ENCODE data around the gene C2orf68.
"Not testable (repeated sequence)": the region's sequence is repeated elsewhere in the genome, so short reads cannot be mapped to it uniquely, and the experiment has no call there.

The C2orf68 gene

DNA sequence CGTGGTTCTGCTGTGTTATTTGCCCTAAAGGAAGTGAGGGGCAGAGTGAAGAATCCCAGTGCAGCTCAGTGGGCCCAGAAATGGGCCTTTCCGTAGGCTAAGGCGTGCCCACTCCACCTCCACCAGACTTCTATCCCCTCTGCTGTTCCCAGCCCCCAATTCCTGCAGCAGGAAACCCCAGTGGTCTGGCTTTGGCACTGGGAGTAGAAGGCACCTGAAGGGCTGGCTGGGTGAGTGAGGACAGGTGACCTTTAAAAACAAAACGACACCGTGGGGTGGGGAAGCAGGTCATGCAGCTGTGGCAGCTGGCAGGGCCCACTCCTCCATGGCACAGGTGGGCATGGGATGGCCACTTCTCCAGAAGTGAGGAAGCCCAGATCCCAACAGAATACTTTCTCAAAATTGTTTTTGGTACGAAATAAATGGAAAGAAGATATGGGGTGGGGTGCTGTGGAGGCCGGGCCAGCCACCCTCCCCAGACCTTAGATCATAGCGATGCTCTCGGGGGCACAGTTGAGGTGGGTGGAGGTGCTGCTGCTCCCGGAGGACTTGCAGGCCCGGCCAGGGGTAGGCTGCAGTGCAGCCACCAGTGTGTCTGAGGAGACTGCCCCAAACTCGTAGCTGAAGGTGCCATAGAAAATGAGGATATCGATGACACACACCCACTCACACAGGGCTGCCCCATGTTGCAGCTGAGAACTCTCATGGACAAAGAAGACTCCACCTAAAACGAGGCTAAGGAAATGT, 13.1 kb downstream of the C2orf68 start:
- no peak for DNase-seq

GRCh38 chr2:85597241-85597640, 14.6 kb downstream of the C2orf68 start:
- DNase-seq = no peak

DNA sequence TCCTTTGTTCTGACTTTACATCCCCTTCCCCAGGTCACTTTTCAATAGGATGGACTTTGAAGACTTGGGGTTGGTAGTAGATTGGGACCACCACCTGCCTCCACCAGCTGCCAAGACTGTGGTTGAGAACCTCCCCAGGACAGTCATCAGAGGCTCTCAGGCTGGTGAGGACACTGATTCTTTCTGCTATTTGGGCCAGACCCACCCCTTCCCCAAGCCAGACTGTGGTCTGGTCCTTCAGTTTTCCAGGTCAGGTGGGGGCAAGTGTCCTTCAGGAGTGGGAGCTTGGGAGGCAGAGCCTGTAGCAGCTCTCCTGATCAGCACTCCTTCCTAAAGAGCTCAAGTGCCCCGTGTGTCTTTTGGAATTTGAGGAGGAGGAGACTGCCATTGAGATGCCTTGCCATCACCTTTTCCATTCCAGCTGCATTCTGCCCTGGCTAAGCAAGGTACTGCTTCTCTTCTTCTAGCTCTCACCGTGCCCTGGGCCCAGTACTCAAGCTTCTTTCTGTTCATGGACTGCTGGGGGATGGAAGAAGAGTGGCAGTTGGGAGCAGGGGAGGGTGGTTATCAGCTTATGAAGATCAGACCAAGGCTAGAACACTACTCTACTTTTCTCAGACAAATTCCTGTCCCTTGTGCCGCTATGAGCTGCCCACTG, 15.3 kb downstream of the C2orf68 start:
- DNase-seq = no peak

DNA sequence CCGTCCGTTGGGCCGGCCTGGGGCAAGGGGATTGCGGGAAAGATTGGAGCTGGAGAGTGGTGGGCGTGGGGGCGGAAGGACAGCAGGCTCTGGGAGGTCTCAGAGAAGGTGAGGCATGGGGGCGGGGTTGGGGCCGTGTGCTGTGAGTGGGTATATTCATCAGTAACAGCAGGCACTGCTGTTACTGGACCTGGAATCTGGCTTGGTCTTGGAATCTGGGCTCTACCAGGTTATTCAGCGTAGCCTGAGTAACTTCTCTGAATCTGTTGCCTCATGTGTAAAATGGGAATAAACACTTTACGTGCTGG, 15.9 kb downstream of the C2orf68 start:
- DNase-seq = no peak

DNA sequence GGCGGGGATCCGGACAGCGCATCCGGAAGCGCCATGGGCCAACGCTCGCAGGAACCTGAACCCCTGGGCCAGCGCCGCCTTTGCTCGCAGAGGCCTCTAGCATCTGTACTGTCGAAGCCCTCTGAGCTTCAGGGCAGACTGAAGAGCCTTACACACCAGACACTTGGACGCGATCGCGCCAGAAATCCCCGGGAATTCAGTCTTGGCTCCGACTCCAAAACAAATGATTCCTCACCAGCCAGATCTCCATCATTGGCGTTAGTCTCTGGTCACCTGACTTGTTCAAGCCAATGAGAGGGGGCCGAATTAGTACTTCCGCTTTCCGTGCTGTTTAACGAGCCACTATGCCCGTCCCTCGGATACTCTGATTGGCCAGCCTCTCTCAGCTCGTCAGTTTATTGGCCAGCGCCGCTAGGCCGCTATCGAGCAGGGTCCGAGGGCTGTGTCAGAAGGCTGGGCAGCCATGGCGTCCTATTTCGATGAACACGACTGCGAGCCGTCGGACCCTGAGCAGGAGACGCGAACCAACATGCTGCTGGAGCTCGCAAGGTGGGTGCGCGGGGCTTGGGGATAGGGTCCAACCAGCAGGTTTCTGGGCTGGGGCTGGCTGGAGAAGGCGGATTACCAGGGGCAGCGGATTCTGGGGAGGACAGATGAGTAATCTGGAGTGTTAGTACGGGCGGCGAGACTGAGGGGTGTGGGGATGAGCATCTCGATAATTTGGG, 16.4 kb downstream of the C2orf68 start, which contains the start of gene RNF181:
TSS of gene RNF181 (plus strand) at position 445 of the 725 bp plus-strand sequence. CDS start at position 464, 19 bp downstream.
- peak; percentile 84 for DNase-seq

- DNase-seq = no peak
Observed at GRCh38 chr2:85594715-85595300, 17.1 kb downstream of the C2orf68 start.

DNA sequence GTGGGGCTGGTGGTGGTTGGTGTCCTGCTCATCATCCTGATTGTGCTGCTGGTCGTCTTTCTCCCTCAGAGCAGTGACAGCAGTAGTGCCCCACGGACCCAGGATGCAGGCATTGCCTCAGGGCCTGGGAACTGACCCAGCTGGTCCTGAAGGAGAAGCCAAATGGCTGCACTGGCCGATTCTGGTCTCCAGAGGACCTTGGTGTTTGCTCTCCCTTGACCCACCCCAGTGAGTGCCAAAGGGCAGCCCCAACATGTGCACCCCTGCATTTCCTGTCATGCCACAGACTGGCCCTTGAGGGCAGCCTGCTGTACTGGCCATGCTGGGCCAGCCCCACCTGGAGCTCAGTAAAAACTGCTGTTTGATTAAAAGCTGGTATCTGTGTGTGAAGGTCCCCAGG, 18.8 kb downstream of the C2orf68 start:
- no peak for DNase-seq

GRCh38 chr2:85592299-85592698, 19.6 kb downstream of the C2orf68 start:
- not testable (repeated sequence) for DNase-seq

DNA sequence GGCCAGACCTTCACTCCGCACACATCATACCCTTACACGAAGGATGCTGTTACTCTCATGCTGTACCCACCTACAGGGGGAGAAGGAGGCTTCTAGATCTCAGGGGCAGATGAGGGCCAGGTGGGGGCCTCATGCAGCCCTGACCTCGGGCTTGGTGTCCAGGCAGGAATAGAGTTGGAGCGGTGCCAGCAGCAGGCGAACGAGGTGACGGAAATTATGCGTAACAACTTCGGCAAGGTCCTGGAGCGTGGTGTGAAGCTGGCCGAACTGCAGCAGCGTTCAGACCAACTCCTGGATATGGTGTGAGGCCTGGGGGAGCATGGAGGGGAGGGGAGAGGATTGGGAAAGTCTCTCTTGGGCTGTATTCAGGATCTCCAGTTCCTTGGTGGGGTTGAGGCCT, 20.3 kb downstream of the C2orf68 start:
- DNase-seq = no peak

- no peak for DNase-seq
Observed at GRCh38 chr2:85590950-85591349, 20.9 kb downstream of the C2orf68 start.

- no peak for DNase-seq
Observed at GRCh38 chr2:85589982-85590791, 21.7 kb downstream of the C2orf68 start.

- DNase-seq = no peak
Observed at GRCh38 chr2:85589181-85589580, 22.7 kb downstream of the C2orf68 start.

DNA sequence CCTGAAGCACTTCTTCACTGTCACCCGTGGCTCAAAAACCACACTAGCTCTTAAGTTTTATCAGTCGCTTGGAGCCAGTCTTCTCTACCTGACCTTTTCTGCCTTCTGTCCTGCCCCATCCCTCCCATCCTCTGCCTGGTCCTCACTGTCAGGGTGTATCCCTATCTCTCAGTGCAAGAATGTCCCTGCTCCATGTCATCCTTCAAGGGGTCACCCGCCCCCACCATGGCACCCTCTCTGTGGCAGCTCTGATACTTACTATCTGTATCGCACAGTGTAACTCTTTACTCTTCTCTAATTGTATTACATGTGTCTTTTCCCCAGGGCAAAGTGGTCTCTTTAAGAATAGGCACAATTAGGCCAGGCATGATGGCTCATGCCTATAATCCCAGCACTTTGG, 23.2 kb downstream of the C2orf68 start:
- no peak for DNase-seq

DNA sequence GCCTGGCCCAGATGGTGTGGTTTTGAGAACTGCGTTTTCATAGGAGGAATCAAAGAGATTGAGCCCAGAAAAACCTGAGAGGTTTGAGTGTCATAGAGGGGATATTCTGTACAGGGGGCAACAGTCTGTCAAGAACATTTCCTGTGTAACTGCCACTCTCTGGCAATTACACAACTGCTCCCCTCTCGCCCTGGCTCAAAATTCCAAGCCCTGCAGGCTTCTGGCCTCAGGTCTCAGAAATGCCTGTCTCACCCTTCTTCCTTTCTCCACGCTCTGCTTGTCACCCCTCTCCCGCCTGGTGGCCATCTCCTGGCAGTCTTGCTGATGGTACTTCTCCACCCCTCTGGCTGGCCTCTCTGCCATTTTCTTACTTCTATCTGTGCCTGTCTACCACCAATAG, 23.6 kb downstream of the C2orf68 start:
- DNase-seq = no peak

DNA sequence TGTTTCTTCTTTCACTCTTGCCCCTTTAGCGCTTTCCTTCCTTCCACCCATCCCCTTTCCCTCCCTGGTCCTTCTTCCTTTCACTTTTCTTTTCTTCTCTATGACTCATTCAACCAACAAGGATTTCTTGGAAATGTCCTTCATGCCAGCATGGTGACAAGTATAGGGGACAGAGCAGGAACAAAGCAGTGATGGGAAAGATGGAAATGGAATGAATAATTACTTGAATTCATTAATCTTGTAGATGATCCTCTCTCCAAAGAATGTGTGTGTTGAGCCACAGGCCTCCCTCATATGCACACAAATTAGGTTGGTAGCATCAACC, 26.1 kb downstream of the C2orf68 start:
- no peak for DNase-seq

DNA sequence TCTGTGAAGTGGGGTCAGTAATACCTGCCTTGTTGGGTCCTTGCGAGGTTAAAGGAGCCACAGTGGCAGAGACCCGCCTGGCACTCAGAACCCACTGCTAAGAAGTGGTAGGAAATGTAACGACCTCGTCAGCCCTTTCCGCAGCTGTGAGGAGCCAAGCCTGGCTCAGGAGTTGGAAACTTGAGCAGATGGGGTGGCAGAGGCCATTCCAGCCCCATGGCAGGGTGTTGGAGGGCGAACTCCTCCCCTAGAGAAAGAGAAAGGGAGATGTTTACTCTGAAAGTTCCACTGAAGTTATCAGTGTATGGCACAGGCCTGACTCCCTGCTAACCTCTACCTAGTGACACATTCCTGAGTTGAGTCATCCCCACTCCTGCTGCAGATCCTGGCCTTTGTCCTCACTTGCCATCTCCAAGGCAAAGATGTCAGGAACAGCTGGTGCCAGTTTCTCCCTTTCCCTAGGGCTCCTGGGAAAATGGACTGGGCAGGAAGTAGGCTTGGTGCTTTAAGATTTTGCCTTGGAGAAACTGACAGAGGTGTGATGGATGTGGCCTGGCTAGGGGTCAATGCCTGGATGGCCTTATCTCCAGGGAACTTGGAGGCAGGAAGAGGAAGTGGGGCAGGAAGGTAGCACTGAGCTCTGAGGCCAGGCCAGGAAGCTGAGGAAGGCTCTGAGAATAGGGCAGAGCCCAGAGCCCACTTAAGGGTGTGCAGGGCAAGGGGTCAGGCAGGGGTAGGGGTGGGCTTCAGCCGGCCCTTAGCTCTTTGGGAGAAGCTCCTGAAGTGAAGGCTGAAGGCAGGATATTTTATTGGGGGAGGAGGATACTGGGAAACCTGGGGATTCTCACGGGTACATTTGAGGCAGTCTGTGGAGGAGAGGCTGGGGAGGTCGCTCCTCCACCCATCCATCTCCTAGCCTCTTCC, 26.7 kb downstream of the C2orf68 start:
- peak; percentile 48 for DNase-seq

- DNase-seq = peak; percentile 54
Observed at GRCh38 chr2:85584354-85584856, 27.5 kb downstream of the C2orf68 start, which contains the start of gene VAMP5. Gene VAMP5 (plus strand): TSS chr2:85584431. CDS start chr2:85584491, 60 bp downstream.

DNA sequence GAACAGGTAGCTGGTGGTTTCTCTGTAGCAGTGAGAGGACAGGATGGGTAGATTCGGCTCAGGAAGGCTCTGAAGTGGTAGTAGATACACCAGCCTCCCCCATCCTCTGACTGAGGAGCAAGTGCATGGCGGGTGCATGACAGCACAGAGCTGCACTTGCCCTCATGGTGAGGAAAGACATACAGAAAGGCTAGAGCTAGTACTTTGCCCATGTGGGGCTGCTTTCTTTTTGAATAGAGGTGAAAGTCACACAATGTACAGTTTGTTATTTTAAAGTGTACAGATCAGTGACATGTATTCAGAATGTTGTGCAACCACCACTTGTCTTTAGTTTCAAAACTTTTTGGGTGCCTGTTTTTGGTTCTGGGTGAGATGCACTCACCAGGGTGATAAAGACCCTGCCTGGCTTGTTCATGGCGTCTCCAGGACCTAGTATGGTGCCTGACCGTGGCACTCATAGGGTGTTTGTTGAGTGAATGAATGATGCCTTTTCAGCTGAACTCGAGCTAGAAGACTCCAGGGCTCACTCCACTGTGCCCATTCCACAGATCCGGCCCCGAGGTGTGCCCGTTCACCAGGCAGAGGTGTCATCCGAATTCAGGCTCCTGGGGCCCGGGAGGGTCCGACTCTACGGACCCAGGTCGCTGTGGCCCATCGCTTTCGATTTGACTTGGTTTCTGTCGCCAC, 28.1 kb downstream of the C2orf68 start:
- no peak for DNase-seq

GRCh38 chr2:85582492-85582891, 29.4 kb downstream of the C2orf68 start:
- DNase-seq = no peak

DNA sequence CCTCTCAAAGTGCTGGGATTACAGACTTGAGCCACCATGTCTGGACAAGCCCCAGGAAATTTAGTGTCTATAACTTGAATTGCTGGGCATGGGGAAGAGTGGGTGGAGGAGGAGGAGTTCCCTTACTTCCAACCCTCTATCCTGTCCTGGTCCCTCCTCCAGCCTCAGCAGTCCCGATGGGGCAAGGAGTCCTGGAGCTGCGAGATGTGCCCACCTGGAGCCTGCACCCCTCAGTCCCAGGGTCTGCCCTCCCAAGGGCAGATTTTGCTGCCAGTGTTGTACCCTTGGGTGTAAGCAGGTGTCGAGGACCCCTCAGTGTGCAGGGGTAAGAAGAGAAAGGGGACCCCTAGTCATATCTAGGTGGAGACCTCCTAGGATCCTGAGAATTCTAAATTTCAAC, 31.7 kb downstream of the C2orf68 start:
- no peak for DNase-seq
